ENCODE measurements around the gene CRMP1. TPM values are rescaled to one million over a fixed set of nuclear protein-coding genes. Genes with fewer than 3 reads are reported as not detected.

CRMP1 gene
- total RNA-seq, 6 donors from 2014 or later = 0.89 to 5.7 (median 2.0) TPM

GRCh38 chr4:5917672-5918071, 24.8 kb upstream of the CRMP1 start:
- Histone ChIP-seq H3K4me3 (no peak overlapping the region), H3K36me3 (no peaks in the 10 kb centered on the region), H3K27ac (no peak overlapping the region), H3K4me1 (no peaks in the 10 kb centered on the region), H3K9me3 (no peaks in the 10 kb centered on the region), H3K27me3 (no peaks in the 10 kb centered on the region)
- TF ChIP-seq CTCF (IDR thresholded peaks at IDR 0.05) (no peak), EP300 (IDR thresholded peaks at IDR 0.05) (no peak), POLR2A (IDR thresholded peaks at IDR 0.05) (no peak), POLR2AphosphoS5 (IDR thresholded peaks at IDR 0.05) (no peak)
- WGBS, 2 donors = 55 to 75% methylated on average over 11 of the region's 11 CpGs
- ATAC-seq (ENCODE audit: low FRiP score in 2 of 2) = no peak
- no peak for DNase-seq

- no peak for DNase-seq
Observed at GRCh38 chr4:5916229-5916628, 23.3 kb upstream of the CRMP1 start.

GRCh38 chr4:5913454-5913853, 20.6 kb upstream of the CRMP1 start:
- Histone ChIP-seq H3K4me3 (no peak overlapping the region), H3K27ac (no peak overlapping the region), H3K9me3 (no peaks in the 10 kb centered on the region), H3K4me1 (no peaks in the 10 kb centered on the region), H3K27me3 (no peaks in the 10 kb centered on the region), H3K36me3 (no peaks in the 10 kb centered on the region)
- WGBS, 2 donors = 84 to 87% methylated on average over 7 of the region's 7 CpGs
- no peak for TF ChIP-seq CTCF (IDR thresholded peaks at IDR 0.05)
- no peak for TF ChIP-seq POLR2AphosphoS5 (IDR thresholded peaks at IDR 0.05)
- ATAC-seq (ENCODE audit: low FRiP score in 2 of 2) (no peak), DNase-seq (no peak)

More at GRCh38 chr4:5916229-5916628, 23.3 kb upstream of the CRMP1 start:
- 76 to 77% methylated on average over 3 of the region's 3 CpGs for WGBS, 2 donors
- no peak overlapping the region for H3K27ac ChIP-seq
- H3K9me3 ChIP-seq = no peaks in the 10 kb centered on the region
- H3K4me1 ChIP-seq = no peaks in the 10 kb centered on the region
- no peaks in the 10 kb centered on the region for H3K36me3 ChIP-seq
- ATAC-seq (ENCODE audit: low FRiP score in 2 of 2) = no peak
- H3K4me3 ChIP-seq = no peak overlapping the region
- TF ChIP-seq EP300 (IDR thresholded peaks at IDR 0.05) (no peak), POLR2A (IDR thresholded peaks at IDR 0.05) (no peak), POLR2AphosphoS5 (IDR thresholded peaks at IDR 0.05) (no peak), CTCF (IDR thresholded peaks at IDR 0.05) (no peak)
- H3K27me3 ChIP-seq = no peaks in the 10 kb centered on the region

- H3K36me3 ChIP-seq = no peaks in the 10 kb centered on the region
- no peak overlapping the region for H3K27ac ChIP-seq
- DNase-seq = no peak
- no peak for TF ChIP-seq POLR2AphosphoS5 (IDR thresholded peaks at IDR 0.05)
- TF ChIP-seq EP300 (IDR thresholded peaks at IDR 0.05) = no peak
- TF ChIP-seq CTCF (IDR thresholded peaks at IDR 0.05) = no peak
- TF ChIP-seq POLR2A (IDR thresholded peaks at IDR 0.05) = no peak
- WGBS, 2 donors = 84 to 100% methylated on average over 1 of the region's 1 CpG
- no peak overlapping the region for H3K4me3 ChIP-seq
- H3K27me3 ChIP-seq = no peaks in the 10 kb centered on the region
- H3K4me1 ChIP-seq = no peaks in the 10 kb centered on the region
- no peaks in the 10 kb centered on the region for H3K9me3 ChIP-seq
- ATAC-seq (ENCODE audit: low FRiP score in 2 of 2) = no peak
Observed at GRCh38 chr4:5912614-5913019, 19.7 kb upstream of the CRMP1 start.

- no peaks in the 10 kb centered on the region for H3K27me3 ChIP-seq
- no peak for ATAC-seq (ENCODE audit: low FRiP score in 2 of 2)
- DNase-seq = no peak
- TF ChIP-seq POLR2AphosphoS5 (IDR thresholded peaks at IDR 0.05) = no peak
- TF ChIP-seq CTCF (IDR thresholded peaks at IDR 0.05) = no peak
- TF ChIP-seq EP300 (IDR thresholded peaks at IDR 0.05) = no peak
- TF ChIP-seq POLR2A (IDR thresholded peaks at IDR 0.05) = no peak
- H3K36me3 ChIP-seq = no peaks in the 10 kb centered on the region
- no peak overlapping the region for H3K27ac ChIP-seq
- 43 to 59% methylated on average over 3 of the region's 3 CpGs for WGBS, 2 donors
- peaks cover 0 to 6% (median 1%) of the 10 kb centered on the region in 4 donors for H3K4me1 ChIP-seq
- H3K4me3 ChIP-seq = no peak overlapping the region
- no peaks in the 10 kb centered on the region for H3K9me3 ChIP-seq
Observed at GRCh38 chr4:5908876-5909427, 16.1 kb upstream of the CRMP1 start.

Measured in upper lobe of left lung (tissue), 6 donors.